HG02870 (cell line): ENCODE measurements around the gene PARN.

ENCODE experiments used
- ATAC-seq: cut with Tn5 transposase; IDR thresholded peaks from one replicate; pipeline ENCODE4 v1.9.1; 2021; ENCODE audit warnings: mild to moderate bottlenecking, moderate library complexity; ENCODE audit not compliant: unreplicated experiment

The PARN gene

DNA sequence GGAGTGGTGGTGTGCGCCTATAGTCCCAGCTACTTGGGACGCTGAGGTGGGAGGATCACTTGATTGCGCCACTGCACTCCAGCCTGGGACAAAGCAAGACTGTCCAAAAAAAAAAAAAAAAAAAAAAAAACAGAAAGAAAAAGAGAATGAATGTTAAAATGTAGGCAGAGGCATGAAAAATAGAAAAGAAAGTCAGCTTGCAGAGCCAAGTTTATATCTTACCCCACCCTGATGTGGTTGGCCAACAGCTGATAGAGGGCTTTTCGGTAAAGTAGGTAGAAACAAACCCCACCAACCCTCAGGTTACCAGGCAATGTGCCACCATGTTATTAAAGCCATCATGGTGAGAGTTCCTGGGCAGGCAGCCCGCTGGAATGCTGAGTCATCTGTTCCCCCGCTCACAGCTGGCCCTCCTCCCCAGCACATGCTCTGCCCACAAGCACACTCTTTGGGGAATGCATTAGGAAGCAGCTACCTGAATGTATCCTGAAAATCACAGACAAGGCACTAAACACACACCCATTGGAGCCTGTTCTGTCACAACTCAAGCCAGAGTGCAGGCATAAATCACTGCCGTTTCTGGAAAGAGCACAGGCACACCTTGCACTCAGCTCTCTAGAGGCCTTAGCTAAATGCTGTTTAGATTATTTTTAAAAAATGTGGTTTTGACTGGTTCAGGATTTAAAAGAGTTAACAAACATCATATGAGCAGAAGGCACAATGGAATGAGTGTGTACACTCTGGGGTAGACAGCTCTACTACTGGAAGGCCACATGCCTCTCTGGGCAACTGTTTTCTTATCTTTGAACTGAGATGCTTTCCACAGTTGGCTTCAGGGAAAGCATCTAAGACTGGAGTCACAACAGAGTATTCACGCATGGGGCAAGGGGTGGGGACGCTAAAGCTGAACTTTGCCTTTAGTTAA lies 128.5 kb downstream of the PARN start:
- ATAC-seq: no peak

DNA sequence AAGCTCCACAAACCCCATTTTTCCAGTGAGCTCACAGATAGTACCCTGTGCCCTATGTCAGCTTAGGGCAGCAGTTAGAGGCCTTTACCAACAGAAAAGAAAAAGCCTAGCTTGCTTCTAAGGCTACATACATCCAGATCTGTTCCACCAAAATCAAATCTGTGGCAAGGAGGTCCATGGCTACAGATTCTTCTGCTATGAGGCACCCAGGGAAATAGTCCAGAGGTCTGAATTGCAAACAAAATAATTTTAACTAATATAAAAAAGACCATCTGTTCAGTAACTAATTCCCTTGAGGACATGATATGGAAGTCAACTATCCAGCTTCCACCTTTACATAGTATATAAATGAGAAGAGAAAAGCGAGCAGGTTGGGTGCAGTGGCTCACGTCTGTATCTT lies 129.3 kb downstream of the PARN start:
- no peak for ATAC-seq

DNA sequence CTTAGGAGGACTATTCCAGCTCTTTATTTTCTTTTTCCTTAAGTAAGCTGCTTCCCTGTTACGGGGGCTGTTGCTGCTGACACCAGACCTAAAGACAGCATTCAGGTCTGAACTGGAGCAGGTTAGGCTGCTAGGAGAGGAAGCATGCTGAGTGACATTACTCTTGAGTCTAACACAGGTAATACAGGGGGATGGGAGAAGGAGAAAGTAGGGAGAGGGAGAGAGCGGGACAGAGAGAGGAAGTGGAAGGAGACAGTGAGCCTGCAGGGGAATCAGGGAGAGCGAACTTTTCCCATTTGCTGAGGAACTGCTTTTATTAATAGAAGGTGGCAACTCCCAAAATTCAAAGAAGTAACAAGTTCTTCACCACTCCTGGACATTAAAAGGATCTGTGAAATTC lies 130.9 kb downstream of the PARN start:
- ATAC-seq: no peak

- ATAC-seq: no peak
Measured at GRCh38 chr16:14497245-14498082, 132.6 kb downstream of the PARN start.

GRCh38 chr16:14496786-14497185 lies 133.3 kb downstream of the PARN start:
- no peak for ATAC-seq

DNA sequence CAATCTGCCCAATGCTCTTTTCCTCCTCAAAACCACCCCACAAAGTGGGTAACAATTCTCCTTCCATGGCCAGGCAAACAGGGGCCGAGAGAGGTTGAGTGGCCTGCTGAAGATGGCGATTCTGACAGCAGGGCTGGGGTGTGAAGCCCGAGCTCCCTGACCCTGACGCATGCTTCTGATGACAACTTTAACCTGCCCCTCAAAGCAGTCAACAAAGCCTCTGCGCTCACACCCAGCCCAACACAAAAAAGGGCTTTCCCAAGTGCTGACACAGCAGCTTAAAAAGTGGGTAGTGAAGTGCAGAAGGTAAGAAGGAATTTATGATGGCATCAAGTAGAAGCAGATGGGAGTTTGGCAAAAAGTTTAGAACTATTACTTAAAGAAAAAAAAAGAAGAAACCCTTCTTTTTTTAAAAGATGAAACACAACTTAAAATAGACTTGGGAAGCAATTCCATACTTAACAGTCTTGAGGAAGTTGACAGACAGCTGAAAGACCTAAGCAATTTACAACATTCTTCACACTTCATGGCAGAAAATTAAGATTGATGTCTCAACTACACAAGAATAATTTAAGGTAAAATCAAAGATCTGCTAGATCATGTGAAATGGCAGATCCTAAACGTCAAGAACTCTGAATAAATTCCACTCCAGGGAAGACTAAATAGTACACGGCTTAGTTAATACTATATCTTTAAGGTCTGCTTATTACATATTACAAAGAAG lies 133.9 kb downstream of the PARN start:
- no peak for ATAC-seq

DNA sequence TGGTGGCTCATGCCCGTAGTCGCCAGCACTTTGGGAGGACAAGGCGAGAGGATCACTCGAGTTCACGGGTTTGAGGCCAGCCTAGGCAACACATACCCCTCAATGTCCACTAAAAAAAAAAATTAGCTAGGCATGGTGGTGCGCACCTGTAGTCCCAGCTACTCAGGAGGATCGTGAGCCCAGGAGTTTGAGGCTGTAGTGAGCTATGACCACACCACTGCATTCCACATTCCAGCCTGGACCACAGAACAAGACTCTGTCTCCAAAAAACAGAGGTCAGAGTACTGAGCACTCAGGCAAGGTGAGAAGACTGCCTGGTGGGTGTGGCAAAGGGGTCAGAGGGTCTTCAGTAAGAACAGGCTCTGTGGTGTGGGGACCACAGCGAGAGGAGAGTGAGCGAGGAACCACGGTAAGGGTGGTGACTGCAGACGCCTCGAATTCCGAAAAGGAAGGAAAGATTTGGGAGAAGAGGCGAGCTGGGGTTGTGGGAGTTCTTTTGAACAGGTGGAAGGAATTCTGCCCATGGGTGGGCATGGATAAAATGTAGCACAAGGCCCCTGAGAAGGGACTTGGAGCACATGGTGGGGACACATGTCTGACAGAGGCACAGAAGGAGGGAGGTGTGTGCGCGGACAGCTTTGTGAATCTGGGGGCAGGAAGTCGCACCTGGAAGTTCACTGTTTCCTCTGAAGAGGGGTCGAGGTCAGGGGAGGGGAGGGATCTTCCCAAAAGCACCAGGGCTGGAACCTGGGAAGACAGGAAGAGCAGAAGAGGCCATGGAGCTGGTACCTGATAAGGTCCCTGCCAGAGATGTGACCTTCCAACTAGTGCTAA lies 134.6 kb downstream of the PARN start:
- ATAC-seq: no peak

DNA sequence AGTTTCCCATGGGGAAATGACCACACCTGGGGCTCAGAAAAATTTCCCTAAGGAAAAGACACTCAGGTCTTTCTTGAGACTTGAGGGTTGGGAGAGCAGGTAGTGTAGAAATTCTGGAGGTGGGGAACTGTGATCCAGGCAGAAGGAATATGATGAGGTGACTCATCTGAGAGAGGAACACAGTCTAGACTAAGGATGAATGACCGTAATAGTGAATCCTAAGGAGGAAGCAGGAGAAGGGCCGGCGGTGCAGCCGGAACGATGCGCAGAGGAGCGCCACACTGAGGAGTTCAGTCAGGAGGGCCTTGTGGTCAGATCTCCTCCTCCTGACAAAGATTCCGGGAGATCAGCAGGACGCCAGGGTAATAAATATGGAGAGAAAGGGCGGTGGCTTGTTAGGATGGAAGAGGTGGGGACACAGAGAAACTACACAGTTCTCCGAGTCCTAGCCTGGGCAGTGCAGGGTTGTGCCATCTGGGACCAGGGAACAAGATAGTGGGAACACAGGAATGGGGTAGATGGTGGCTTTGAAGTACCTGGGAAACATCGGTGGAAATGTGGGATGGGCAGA lies 135.6 kb downstream of the PARN start:
- no peak for ATAC-seq

- no peak for ATAC-seq
Measured at GRCh38 chr16:14493791-14494190, 136.3 kb downstream of the PARN start.

- no peak for ATAC-seq
Measured at GRCh38 chr16:14492614-14493013, 137.4 kb downstream of the PARN start.

GRCh38 chr16:14491861-14492529 lies 138.1 kb downstream of the PARN start:
- no peak for ATAC-seq

GRCh38 chr16:14490235-14490634 lies 139.8 kb downstream of the PARN start:
- no peak for ATAC-seq

DNA sequence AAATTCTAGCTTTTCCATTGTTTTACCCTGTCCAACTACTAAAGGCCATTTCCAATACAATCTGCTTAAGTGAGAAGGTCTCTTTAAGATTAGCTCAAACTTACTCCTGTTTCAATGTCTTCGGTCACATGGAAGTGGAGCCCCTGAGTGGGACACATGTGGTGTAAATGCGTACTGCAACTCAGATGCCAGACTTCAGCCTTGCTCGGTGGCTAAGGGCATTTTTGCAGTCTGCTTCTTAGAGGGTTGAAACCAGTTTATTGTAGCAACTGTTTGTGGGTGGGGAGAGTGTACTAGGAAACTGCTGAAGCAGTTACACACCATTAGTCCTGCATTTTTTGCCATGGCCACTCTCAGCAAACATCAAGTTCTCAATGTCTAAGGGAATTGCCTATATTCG lies 140.6 kb downstream of the PARN start:
- ATAC-seq: no peak

- no peak for ATAC-seq
Measured at GRCh38 chr16:14487579-14487978, 142.5 kb downstream of the PARN start.

- ATAC-seq: no peak
Measured at GRCh38 chr16:14486520-14487303, 143.3 kb downstream of the PARN start.

- no peak for ATAC-seq
Measured at GRCh38 chr16:14485811-14486519, 144.1 kb downstream of the PARN start.

GRCh38 chr16:14485121-14485551 lies 144.9 kb downstream of the PARN start:
- no peak for ATAC-seq

- no peak for ATAC-seq
Measured at GRCh38 chr16:14483819-14484385, 146.2 kb downstream of the PARN start.
